ENCODE results near the gene THRA. TPM values are rescaled to one million over a fixed set of nuclear protein-coding genes. Genes with fewer than 3 reads are reported as not detected.

Gene THRA
- total and polyA plus RNA-seq, 9 of the 15 experiments (the other 6 are each of a cell fraction or from before 2014, with no cell fraction given): 0.34 to 23.4 (median 12.7) TPM

DNA sequence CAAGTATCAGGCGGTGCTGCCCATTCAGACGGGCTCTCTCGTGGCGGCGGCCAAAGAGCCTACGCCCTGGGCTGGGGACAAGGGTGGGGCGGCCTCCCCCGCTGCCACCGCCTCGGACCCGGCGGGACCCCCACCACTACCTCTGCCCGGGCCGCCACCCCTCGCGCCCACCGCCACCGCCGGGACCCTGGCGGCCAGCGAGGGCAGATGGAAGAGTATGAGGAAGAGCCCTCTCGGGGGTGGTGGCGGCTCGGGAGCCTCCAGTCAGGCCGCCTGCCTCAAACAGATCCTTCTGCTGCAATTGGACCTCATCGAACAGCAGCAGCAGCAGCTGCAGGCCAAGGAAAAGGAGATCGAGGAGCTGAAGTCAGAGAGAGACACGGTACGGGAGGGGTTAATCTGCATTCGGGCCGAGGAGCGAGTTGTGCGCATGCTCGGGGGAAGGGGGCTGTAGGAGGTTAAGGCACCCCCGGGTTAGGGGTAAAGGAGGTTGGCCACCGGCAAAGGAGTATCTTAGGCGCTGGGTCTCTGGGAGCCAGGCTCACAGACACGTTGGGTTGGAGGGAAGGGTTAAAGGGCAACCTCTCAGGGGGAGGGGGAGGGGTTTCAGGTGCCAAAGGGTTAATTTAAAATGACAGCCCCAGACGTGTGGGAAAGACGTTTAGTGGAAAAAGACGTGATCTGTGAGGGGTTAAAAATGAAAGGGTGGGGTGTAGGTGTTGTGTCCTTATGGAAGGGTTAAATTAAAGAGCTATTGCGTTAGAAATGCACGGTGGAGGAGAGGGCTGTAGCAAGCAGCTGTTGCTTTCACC lies 60.4 kb downstream of the THRA start (continued):
- TF ChIP-seq SREBF1 (IDR thresholded peaks at IDR 0.05; ENCODE audit: borderline replicate concordance, low read depth, low read length) (no peak), SETDB1 (IDR thresholded peaks at IDR 0.05; ENCODE audit: low read length) (no peak), NFIC (IDR thresholded peaks at IDR 0.05) (peak; percentile 32), RBM14 (IDR thresholded peaks at IDR 0.05; ENCODE audit: borderline replicate concordance, insufficient read depth, low read depth, low read length) (0 out of 2 replicates have a peak, but pooled peaks have one; percentile 43), POLR3G (IDR thresholded peaks at IDR 0.05; ENCODE audit: extremely low read depth, insufficient read length, insufficient replicate concordance) (no peak), UBTF (IDR thresholded peaks at IDR 0.05; ENCODE audit: borderline replicate concordance in 1 of 2, low read depth in 2 of 2, low read length in 2 of 2) (peak in 1 of 2 experiments; percentile 66; a peak in 1 of 4 replicates), PRMT5 (CRISPR knock-in tag; IDR thresholded peaks at IDR 0.05) (no peak), GTF2A2 (tag; IDR thresholded peaks at IDR 0.05) (no peak), RB1 (IDR thresholded peaks at IDR 0.05; ENCODE audit: low read depth) (no peak), MAFF (IDR thresholded peaks at IDR 0.05; ENCODE audit: low read length) (no peak), CEBPB (tag; IDR thresholded peaks at IDR 0.05) (no peak), CGGBP1 (CRISPR knock-in tag; IDR thresholded peaks at IDR 0.05) (no peak), ZNF23 (CRISPR knock-in tag; IDR thresholded peaks at IDR 0.05) (no peak), NEUROD1 (IDR thresholded peaks at IDR 0.05; ENCODE audit: borderline replicate concordance, low read depth, low read length, partially characterized antibody) (no peak), SMARCA4 (IDR thresholded peaks at IDR 0.05) (no peak), MYBL2 (IDR thresholded peaks at IDR 0.05; ENCODE audit: low read depth) (no peak), MYBL2 (CRISPR knock-in tag; IDR thresholded peaks at IDR 0.05; ENCODE audit: borderline replicate concordance) (no peak), SOX6 (IDR thresholded peaks at IDR 0.05) (no peak), DACH1 (IDR thresholded peaks at IDR 0.05; ENCODE audit: partially characterized antibody) (no peak)
- TF ChIP-seq, protein P1, sequence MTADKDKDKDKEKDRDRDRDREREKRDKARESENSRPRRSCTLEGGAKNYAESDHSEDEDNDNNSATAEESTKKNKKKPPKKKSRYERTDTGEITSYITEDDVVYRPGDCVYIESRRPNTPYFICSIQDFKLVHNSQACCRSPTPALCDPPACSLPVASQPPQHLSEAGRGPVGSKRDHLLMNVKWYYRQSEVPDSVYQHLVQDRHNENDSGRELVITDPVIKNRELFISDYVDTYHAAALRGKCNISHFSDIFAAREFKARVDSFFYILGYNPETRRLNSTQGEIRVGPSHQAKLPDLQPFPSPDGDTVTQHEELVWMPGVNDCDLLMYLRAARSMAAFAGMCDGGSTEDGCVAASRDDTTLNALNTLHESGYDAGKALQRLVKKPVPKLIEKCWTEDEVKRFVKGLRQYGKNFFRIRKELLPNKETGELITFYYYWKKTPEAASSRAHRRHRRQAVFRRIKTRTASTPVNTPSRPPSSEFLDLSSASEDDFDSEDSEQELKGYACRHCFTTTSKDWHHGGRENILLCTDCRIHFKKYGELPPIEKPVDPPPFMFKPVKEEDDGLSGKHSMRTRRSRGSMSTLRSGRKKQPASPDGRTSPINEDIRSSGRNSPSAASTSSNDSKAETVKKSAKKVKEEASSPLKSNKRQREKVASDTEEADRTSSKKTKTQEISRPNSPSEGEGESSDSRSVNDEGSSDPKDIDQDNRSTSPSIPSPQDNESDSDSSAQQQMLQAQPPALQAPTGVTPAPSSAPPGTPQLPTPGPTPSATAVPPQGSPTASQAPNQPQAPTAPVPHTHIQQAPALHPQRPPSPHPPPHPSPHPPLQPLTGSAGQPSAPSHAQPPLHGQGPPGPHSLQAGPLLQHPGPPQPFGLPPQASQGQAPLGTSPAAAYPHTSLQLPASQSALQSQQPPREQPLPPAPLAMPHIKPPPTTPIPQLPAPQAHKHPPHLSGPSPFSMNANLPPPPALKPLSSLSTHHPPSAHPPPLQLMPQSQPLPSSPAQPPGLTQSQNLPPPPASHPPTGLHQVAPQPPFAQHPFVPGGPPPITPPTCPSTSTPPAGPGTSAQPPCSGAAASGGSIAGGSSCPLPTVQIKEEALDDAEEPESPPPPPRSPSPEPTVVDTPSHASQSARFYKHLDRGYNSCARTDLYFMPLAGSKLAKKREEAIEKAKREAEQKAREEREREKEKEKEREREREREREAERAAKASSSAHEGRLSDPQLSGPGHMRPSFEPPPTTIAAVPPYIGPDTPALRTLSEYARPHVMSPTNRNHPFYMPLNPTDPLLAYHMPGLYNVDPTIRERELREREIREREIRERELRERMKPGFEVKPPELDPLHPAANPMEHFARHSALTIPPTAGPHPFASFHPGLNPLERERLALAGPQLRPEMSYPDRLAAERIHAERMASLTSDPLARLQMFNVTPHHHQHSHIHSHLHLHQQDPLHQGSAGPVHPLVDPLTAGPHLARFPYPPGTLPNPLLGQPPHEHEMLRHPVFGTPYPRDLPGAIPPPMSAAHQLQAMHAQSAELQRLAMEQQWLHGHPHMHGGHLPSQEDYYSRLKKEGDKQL (CRISPR knock-in tag; IDR thresholded peaks at IDR 0.05; ENCODE audit: borderline replicate concordance): no peak

Measured in K562 (cell line).